GM18505 (cell line): ENCODE data around the gene CXCR3.
"Not testable (repeated sequence)": the region's sequence is repeated elsewhere in the genome, so short reads cannot be mapped to it uniquely, and the experiment has no call there.

ENCODE experiments used
- ATAC-seq: cut with Tn5 transposase; IDR thresholded peaks from one replicate; pipeline ENCODE4 v1.9.1; 2021; ENCODE audit not compliant: unreplicated experiment
- POLR2A ChIP-seq: IDR thresholded peaks from 4 replicates; pipeline ENCODE4 v1.6.1; 2011; ENCODE audit warnings: borderline replicate concordance; ENCODE audit not compliant: insufficient read depth, insufficient read length; ENCODE audit errors: extremely low read depth

The CXCR3 gene

GRCh38 chrX:71615954-71616353, 2.4 kb downstream of the CXCR3 start:
- ATAC-seq, result no peak
- TF ChIP-seq POLR2A, result peak; percentile 3

- no peak for ATAC-seq
- TF ChIP-seq POLR2A, result no peak
These were observed 3.3 kb downstream of the CXCR3 start for GRCh38 chrX:71615056-71615455.

DNA sequence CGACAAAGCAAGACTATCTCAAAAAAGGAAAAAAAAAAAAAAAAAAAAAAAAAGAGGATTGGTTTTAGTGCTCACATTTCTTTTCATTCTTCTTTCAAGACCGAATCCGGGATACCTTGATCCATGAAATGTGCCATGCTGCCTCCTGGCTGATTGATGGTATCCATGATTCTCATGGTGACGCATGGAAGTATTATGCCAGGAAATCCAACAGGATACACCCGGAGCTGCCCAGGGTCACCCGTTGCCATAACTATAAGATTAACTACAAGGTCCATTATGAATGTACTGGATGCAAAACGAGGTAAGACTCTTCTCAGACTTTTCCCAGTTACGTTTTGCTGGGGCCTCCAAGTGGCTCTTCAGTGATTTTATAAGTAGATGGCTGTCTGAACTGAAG, 6.1 kb downstream of the CXCR3 start:
- TF ChIP-seq POLR2A, result no peak
- ATAC-seq, result no peak

- not testable (repeated sequence) for ATAC-seq
These were observed 6.6 kb downstream of the CXCR3 start for GRCh38 chrX:71611736-71612135.

DNA sequence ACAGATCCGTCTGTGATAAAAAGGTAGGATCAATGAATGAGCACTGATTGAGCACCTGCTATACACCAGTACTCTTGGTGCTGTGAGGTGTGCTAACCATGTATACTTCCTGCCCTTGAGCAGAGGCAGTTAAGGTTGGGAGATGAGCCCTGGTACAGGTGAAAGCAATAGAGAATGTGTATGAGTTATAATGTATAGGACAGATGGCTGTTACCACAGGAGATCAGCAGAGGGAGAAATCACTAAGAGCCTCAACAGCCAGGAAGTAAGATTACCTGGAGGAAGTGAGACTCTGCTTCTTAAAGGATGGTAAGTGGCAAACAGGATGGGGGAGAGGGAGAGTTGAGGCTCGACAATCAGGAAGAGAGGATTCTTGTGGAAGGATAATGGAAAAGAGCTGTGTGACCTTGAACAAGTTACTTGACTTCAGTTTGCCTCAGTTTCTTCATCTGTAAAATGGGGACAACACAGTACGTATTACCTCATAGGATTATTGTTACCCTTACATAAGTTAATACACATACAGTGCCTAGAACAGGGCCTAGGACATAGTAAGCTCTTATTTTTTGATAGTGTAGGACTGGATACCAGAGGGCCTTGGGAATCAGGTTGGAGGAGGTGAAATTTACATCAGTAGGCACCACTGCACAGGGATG, 9.1 kb downstream of the CXCR3 start:
- TF ChIP-seq POLR2A, result no peak
- ATAC-seq, result no peak

GRCh38 chrX:71607488-71607887, 10.8 kb downstream of the CXCR3 start:
- no peak for ATAC-seq
- TF ChIP-seq POLR2A, result no peak

GRCh38 chrX:71606536-71607216, 11.6 kb downstream of the CXCR3 start:
- TF ChIP-seq POLR2A, result no peak
- no peak for ATAC-seq

- ATAC-seq, result no peak
- no peak for TF ChIP-seq POLR2A
These were observed 13.3 kb downstream of the CXCR3 start for GRCh38 chrX:71604796-71605568.

DNA sequence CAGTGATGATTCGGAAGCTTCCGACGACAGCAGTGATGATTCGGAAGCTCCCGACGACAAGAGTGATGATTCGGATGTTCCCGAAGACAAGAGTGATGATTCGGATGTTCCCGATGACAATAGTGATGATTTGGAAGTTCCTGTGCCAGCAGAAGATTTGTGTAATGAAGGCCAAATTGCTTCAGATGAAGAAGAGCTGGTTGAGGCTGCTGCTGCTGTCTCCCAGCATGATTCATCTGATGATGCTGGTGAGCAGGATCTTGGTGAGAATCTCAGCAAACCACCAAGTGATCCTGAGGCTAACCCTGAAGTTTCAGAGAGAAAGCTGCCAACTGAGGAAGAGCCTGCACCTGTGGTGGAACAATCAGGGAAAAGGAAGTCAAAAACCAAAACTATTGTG, 14.2 kb downstream of the CXCR3 start:
- no peak for ATAC-seq

GRCh38 chrX:71603618-71604017, 14.7 kb downstream of the CXCR3 start:
- ATAC-seq, result no peak
- no peak for TF ChIP-seq POLR2A

More for the DNA sequence above, 14.2 kb downstream of the CXCR3 start:
- TF ChIP-seq POLR2A, result no peak

GRCh38 chrX:71599965-71600364, 18.3 kb downstream of the CXCR3 start:
- no peak for TF ChIP-seq POLR2A
- ATAC-seq, result no peak

GRCh38 chrX:71593210-71593609, 25.1 kb downstream of the CXCR3 start:
- ATAC-seq, result not testable (repeated sequence)

DNA sequence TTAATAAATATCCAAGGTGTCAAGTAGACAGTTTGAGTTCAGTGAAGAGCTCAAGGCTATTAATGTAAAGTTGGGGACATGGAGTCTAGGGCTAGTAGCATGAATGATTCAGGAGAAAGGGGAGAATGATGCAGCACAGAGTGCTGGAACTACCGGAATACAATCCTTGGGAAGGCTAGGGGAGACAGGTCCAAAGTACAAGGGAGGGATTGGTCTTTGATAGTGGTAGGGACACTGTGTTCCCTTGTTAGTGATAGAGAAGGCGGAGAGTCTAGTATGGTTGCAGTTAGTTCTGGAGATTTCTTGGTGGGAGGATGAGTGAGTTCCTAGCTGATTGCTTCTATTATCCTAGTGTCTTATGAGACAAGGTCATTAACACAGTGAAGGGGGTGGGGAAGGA, 31.4 kb downstream of the CXCR3 start:
- TF ChIP-seq POLR2A, result no peak
- ATAC-seq, result no peak

DNA sequence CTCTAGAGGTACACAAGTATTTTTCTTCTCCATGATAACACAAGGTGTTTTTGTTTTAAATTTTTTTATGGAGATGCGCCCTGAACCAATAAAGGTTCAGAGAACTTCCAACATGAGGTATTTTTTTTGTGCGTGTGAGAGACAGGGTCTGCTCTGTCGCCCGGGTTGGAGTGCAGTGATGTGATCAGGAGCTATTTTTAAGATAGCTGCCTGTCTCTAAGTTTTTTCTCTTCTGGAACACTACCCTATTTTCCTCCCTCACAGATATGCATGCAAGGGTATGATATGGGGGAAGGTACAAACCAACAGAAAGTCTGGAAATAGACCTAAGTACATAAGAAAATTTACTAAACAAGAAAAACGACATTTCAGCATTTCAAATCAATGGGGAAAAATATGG, 37.1 kb downstream of the CXCR3 start:
- TF ChIP-seq POLR2A, result no peak
- no peak for ATAC-seq
